Activated CD4-positive, alpha-beta T cell treated with anti-CD3 and anti-CD28 coated beads, Interleukin-2, amount 50 U/mL, for 48 hours (primary cell): ENCODE results near the gene CCHCR1.

Experiments used
- DNase-seq, 2 experiments: peaks; one replicate each; pipeline ENCODE4 v3.0.0-alpha.2; 2020

Gene CCHCR1

GRCh38 chr6:31126396-31127175 lies 31.0 kb downstream of the CCHCR1 start:
- DNase-seq: no peak

GRCh38 chr6:31125586-31126363 lies 31.8 kb downstream of the CCHCR1 start:
- no peak for DNase-seq

- no peak for DNase-seq
These were observed 32.4 kb downstream of the CCHCR1 start for GRCh38 chr6:31125162-31125561.

GRCh38 chr6:31122791-31123706 lies 34.6 kb downstream of the CCHCR1 start:
- DNase-seq: no peak

- DNase-seq: no peak
These were observed 36.3 kb downstream of the CCHCR1 start for GRCh38 chr6:31121131-31121790.

DNA sequence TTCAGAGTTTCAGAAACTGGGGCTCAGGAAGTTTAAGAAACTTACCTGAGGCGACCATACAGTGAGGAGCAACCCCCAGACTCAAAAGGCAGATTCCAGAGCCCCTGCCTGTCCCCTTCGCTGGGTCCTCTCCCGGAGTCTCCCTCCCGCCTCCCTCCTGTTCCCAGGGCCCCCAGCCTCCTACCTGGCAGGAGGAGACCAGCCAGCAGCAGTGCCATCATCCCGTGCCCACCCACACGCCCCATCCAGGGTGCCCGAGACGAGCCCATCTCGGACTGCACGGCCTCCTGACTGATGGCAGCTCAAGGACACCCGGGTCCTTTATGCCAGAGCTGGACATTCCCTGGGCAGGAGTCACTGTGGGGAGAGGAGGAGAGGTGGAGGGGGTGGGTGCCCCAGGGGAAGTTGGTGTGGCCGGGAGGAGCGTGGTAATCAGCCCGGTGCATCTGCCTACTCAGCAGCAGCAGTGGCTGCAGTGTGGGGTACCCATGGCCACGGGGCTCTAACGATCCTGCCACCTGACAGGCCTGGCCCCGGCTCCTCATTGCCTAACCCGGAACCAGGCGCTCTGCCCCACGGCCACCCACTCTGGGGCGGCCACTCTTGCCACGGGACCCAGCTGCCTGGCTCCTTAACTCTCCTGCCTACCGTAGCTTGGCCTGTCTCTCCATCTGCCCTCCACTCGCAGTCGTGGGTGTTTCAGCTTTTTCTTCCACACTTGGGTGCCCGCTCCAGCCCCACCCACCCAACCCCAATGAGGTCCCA lies 37.3 kb downstream of the CCHCR1 start, which contains the start of gene CDSN:
Gene CDSN (minus strand): TSS at position 296 of the 765 bp plus-strand sequence. CDS start 27 bp downstream, at position 269.
- DNase-seq: no peak

- no peak for DNase-seq
These were observed 39.4 kb downstream of the CCHCR1 start for GRCh38 chr6:31118178-31118577.

DNA sequence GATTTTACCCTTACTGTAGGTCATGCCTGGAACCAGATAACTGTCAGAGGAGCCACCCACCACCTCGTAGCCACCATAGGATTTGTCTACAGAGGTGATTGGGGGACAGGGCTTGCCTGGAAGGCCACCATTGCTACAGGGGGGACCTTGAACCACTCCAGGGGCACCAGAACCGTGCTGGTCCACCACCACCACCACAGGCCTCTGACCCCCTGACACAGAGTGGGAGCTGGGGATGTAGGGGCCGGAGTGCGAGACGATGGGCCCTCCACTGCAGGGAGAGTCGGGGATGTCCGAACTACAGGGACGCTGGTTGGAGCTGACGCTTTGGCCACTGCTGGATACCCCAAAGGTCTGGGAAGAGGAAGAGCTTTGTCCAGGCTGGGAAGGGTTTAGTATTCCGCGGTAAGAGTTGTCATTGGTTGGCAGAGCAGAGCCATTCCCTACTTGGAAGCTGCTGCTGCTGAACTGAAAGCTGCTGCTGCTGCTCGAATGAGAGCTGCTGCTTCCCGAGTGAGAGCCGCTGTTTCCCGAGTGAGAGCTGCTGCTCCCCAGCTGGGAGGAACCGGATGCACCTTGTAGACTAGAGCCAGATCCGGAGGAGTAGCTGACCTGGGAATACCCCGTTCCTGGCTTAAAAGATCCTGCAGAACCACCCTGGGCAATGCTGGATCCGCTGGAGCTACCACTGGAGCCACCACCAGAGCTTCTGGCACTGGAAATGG lies 40.8 kb downstream of the CCHCR1 start:
- no peak for DNase-seq

GRCh38 chr6:31115941-31116560 lies 41.6 kb downstream of the CCHCR1 start:
- DNase-seq: no peak

DNA sequence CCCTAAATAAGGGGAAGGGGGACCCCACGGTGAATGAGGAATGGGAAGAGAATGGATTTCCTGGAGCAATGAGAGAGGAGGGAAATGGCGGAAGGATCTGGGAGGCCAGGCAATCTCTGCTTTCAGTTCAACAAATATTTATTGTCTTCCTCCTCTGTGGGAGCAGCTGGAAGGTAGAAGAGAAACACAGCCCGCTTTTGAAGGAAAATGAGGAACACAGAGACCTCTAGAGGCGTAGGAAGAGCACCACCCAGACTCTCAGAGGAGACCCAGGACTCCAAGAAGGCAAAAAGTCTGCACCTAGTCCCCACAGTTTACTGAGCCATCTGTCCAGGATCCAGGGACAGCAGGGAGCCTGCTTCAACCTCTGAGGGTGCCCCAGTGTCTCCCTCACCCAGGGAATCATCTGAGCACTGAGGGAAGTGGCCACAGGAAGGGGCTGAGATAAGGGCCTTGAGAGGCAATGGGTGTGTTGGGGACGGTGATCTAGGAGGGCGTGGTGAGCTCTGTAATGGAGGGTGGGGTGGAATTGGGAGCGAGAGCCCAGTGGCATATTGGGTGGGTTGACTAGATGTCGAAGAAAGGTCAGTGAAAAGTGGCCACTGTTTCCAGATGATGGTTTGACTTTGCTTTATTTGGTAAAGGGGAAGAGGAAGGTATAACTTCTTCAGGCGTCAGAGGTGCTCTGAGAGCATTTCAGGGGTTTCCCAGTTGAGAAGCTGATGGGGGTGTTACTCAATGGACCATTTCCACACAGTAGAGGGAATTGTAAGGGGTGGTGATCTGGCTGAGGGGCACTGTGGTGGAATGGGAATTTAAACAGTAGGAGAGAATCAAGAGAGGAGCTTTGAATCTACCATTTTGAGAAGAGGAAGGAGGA lies 42.4 kb downstream of the CCHCR1 start:
- no peak for DNase-seq

- no peak for DNase-seq
These were observed 43.1 kb downstream of the CCHCR1 start, which contains the start of gene PSORS1C1 for GRCh38 chr6:31114541-31114878. Gene PSORS1C1 (plus strand): TSS chr6:31114800. CDS start chr6:31129633, 14,833 bp downstream.

DNA sequence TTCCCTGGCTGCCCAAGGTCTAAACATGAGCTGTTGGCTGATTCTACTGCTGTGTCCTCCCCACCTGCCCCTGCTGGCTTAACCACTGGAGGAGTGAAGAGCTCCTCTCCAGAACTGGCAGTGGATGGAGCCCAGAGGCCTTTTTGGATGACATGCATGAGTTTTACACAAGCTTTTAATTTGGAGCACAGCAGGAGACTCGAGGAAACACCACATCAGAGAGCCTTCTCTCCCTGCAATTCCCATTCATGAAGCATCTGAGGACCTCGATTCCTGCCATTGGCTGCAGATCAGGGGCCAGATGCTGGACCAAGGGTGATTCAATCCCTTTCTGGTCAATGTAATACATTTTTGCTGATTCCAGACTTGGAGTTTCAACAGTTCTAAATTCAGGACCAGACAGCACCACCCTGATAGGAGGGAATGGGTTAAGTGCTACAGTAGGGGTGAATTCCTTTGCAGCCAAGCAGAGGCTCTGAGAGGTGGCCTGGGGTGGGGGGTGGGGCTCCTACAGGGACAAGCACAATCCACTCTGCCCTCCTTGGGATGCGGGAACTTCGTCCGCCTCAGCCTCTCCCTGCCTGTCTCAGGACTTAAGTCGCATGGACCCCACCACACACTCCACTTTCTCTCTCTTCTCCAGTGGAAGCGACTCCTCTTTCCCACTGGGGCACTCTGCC lies 43.6 kb downstream of the CCHCR1 start:
- no peak for DNase-seq

- no peak for DNase-seq
These were observed 45.1 kb downstream of the CCHCR1 start, which contains the start of gene C6orf15 for GRCh38 chr6:31112478-31112877. Gene C6orf15 (minus strand): TSS chr6:31112575. CDS start chr6:31112555, 20 bp downstream.

DNA sequence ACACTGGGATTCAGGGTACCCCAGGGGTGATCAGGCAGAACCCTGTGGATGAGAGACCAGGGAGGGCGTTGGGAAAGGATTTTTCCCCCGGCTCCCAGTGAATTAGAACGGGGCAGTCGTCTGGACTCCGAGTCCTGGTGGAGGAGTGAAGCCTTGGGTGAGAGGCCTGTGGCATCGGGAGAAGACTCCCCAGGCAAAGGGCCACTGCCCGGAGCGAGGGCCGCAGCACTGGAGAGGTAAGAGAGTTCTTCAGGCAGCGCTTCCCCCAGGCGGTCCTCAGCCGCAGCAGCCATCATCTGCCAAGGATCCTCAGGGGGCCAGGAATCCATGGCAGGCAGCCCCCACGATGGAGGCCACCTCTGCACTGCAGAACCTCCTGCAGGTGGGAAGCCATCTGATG lies 45.9 kb downstream of the CCHCR1 start:
- no peak for DNase-seq

GRCh38 chr6:31110825-31111582 lies 46.6 kb downstream of the CCHCR1 start:
- DNase-seq: no peak

DNA sequence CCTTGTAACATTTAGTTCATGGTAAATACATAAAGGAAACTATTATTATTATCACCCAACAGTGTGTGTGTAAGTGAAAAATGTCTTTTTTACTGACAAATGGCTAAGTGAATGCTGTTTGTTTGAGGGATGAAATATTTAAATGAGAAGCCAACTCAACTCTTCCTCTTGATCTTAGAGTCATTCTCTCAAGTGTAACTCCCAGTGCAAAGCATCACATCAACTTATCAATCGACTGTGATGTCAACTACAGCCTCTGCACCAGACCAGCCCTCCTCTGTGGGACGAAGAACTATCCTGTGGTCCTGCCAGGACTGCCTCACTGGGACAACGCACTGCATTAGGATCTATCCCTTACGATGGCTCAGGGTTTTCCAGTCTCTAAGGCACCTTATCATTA lies 50.5 kb downstream of the CCHCR1 start:
- no peak for DNase-seq

- DNase-seq: no peak
These were observed 54.5 kb downstream of the CCHCR1 start for GRCh38 chr6:31103136-31103535.

- DNase-seq: no peak
These were observed 59.1 kb downstream of the CCHCR1 start for GRCh38 chr6:31098449-31098938.
